ENCODE measurements around the gene ETV6.

ETV6 gene

GRCh38 chr12:11745113-11745512, 95.6 kb downstream of the ETV6 start:
- no peak for DNase-seq

- no peak for DNase-seq
Measured at GRCh38 chr12:11746024-11746771, 96.7 kb downstream of the ETV6 start.

- no peak for DNase-seq
Measured at GRCh38 chr12:11746940-11747716, 97.7 kb downstream of the ETV6 start.

- DNase-seq = no peak
Measured at GRCh38 chr12:11747969-11748368, 98.5 kb downstream of the ETV6 start.

- no peak for DNase-seq
Measured at GRCh38 chr12:11748903-11749302, 99.4 kb downstream of the ETV6 start.

GRCh38 chr12:11749943-11750690, 100.6 kb downstream of the ETV6 start:
- no peak for DNase-seq

- no peak for DNase-seq
Measured at GRCh38 chr12:11752403-11753149, 103.1 kb downstream of the ETV6 start.

- no peak for DNase-seq
Measured at GRCh38 chr12:11753150-11753499, 103.7 kb downstream of the ETV6 start.

- DNase-seq = no peak
Measured at GRCh38 chr12:11753826-11754225, 104.4 kb downstream of the ETV6 start.

- DNase-seq = no peak
Measured at GRCh38 chr12:11754256-11754655, 104.8 kb downstream of the ETV6 start.

- no peak for DNase-seq
Measured at GRCh38 chr12:11755302-11755930, 105.9 kb downstream of the ETV6 start.

GRCh38 chr12:11756022-11756421, 106.5 kb downstream of the ETV6 start:
- DNase-seq = no peak

- no peak for DNase-seq
Measured at GRCh38 chr12:11756523-11756922, 107.0 kb downstream of the ETV6 start.

GRCh38 chr12:11757095-11757494, 107.6 kb downstream of the ETV6 start:
- DNase-seq = no peak

- no peak for DNase-seq
Measured at GRCh38 chr12:11757531-11757930, 108.1 kb downstream of the ETV6 start.

GRCh38 chr12:11758087-11758486, 108.6 kb downstream of the ETV6 start:
- DNase-seq = no peak

- DNase-seq = no peak
Measured at GRCh38 chr12:11758510-11759493, 109.3 kb downstream of the ETV6 start.

- no peak for DNase-seq
Measured at GRCh38 chr12:11759494-11759878, 110.0 kb downstream of the ETV6 start.

GRCh38 chr12:11759899-11760298, 110.4 kb downstream of the ETV6 start:
- no peak for DNase-seq

GRCh38 chr12:11761869-11762567, 112.5 kb downstream of the ETV6 start:
- no peak for DNase-seq
